HG03432 (cell line): ENCODE data around the gene KCNV2.
"Not testable (repeated sequence)": the region's sequence is repeated elsewhere in the genome, so short reads cannot be mapped to it uniquely, and the experiment has no call there.

Experiments used
- ATAC-seq: cut with Tn5 transposase; IDR thresholded peaks from one replicate; pipeline ENCODE4 v1.9.1; 2021; ENCODE audit warnings: mild to moderate bottlenecking, moderate library complexity; ENCODE audit not compliant: unreplicated experiment

The KCNV2 gene

GRCh38 chr9:2717385-2717784 lies at the start of gene KCNV2:
TSS of gene KCNV2 (plus strand) at chr9:2717510. CDS start at chr9:2717740, 230 bp downstream.
- ATAC-seq: no peak

- ATAC-seq: no peak
These were observed 44.1 kb upstream of the KCNV2 start for GRCh38 chr9:2673161-2673560.

GRCh38 chr9:2674141-2674824 lies 43.0 kb upstream of the KCNV2 start:
- ATAC-seq: no peak

GRCh38 chr9:2675834-2676233 lies 41.5 kb upstream of the KCNV2 start:
- no peak for ATAC-seq

GRCh38 chr9:2676466-2676865 lies 40.8 kb upstream of the KCNV2 start:
- no peak for ATAC-seq

- ATAC-seq: no peak
These were observed 39.1 kb upstream of the KCNV2 start for GRCh38 chr9:2677915-2678889.

- ATAC-seq: no peak
These were observed 38.3 kb upstream of the KCNV2 start for GRCh38 chr9:2679011-2679410.

- no peak for ATAC-seq
These were observed 35.3 kb upstream of the KCNV2 start for GRCh38 chr9:2681981-2682380.

- no peak for ATAC-seq
These were observed 30.4 kb upstream of the KCNV2 start for GRCh38 chr9:2686911-2687310.

- no peak for ATAC-seq
These were observed 28.7 kb upstream of the KCNV2 start for GRCh38 chr9:2688636-2689035.

GRCh38 chr9:2691212-2691611 lies 26.1 kb upstream of the KCNV2 start:
- no peak for ATAC-seq

- ATAC-seq: no peak
These were observed 25.7 kb upstream of the KCNV2 start for GRCh38 chr9:2691626-2692025.

GRCh38 chr9:2693056-2693455 lies 24.3 kb upstream of the KCNV2 start:
- ATAC-seq: no peak

GRCh38 chr9:2697492-2697891 lies 19.8 kb upstream of the KCNV2 start:
- no peak for ATAC-seq

- no peak for ATAC-seq
These were observed 16.9 kb upstream of the KCNV2 start for GRCh38 chr9:2700398-2700797.

GRCh38 chr9:2700909-2701550 lies 16.3 kb upstream of the KCNV2 start:
- ATAC-seq: no peak

GRCh38 chr9:2704504-2704903 lies 12.8 kb upstream of the KCNV2 start:
- no peak for ATAC-seq

- ATAC-seq: not testable (repeated sequence)
These were observed 10.1 kb upstream of the KCNV2 start for GRCh38 chr9:2707256-2707655.

GRCh38 chr9:2709645-2710101 lies 7.6 kb upstream of the KCNV2 start:
- peak; percentile 67 for ATAC-seq

- no peak for ATAC-seq
These were observed 5.6 kb upstream of the KCNV2 start for GRCh38 chr9:2711716-2712115.

- no peak for ATAC-seq
These were observed 839 bp downstream of the KCNV2 start for GRCh38 chr9:2718001-2718697.
